IMR-90 (cell line): ENCODE results near the gene MLLT10. TPM values are rescaled to one million over a fixed set of nuclear protein-coding genes. Genes with fewer than 3 reads are reported as not detected.

Experiments used
- ATAC-seq: fragments of 200-7000 bp; cut with Tn5 transposase; 2 replicates; pipeline ENCODE4 v1.9.1; 2020; ENCODE audit warnings: low read depth, mild to moderate bottlenecking, moderate library complexity
- BruUV-seq: library from RNA; stranded (reverse); fragments of 400-500 nt; replicated peaks from 2 replicates; lab custom pipeline; 2021; lab: Mats Ljungman, UMichigan
- CTCF ChIA-PET: fragments of 300-600 bp; formaldehyde crosslinking; extraction: SDS; loops from one replicate; lab custom pipeline; 2021; ENCODE audit warnings: antibody characterized with exemption; lab: Yijun Ruan, JAX
- POLR2A ChIA-PET: fragments of 300-600 bp; sonication (Branson Sonifier 250); formaldehyde crosslinking; loops from one replicate; lab custom pipeline; 2022; ENCODE audit warnings: antibody characterized with exemption; ENCODE audit not compliant: unreplicated experiment; lab: Charles Lee
- DNase-seq: peaks from one replicate; pipeline ENCODE4 v3.0.0; 2013
- H2AFZ ChIP-seq: replicated peaks from 2 replicates; pipeline ENCODE3; 2013; ENCODE audit warnings: low read length, mild to moderate bottlenecking; ENCODE audit not compliant: poor library complexity
- H2AK5ac ChIP-seq: 2 replicates; pipeline ENCODE4 v1.6.1; 2013; ENCODE audit warnings: low read depth, low read length, inconsistent platforms
- H2AK9ac ChIP-seq: replicated peaks from 2 replicates; pipeline ENCODE3; 2013; ENCODE audit warnings: mild to moderate bottlenecking, low read depth, low read length, moderate library complexity; ENCODE audit not compliant: poor library complexity
- H2BK120ac ChIP-seq: 2 replicates; pipeline ENCODE4 v1.6.1; 2013; ENCODE audit warnings: low read depth, low read length, inconsistent platforms
- H2BK15ac ChIP-seq: 3 replicates; pipeline ENCODE4 v1.6.1; 2013; ENCODE audit warnings: low read depth, low read length, inconsistent platforms
- H2BK20ac ChIP-seq: 2 replicates; pipeline ENCODE4 v1.6.1; 2013; ENCODE audit warnings: low read depth, mild to moderate bottlenecking, inconsistent platforms, low read length, moderate library complexity
- H2BK5ac ChIP-seq: 2 replicates; pipeline ENCODE4 v1.6.1; 2013; ENCODE audit warnings: mild to moderate bottlenecking, low read depth, low read length, inconsistent platforms; ENCODE audit not compliant: poor library complexity, severe bottlenecking
- H3K14ac ChIP-seq: replicated peaks from 2 replicates; pipeline ENCODE4 v1.6.1; 2013; ENCODE audit warnings: low read depth, low read length, inconsistent platforms
- H3K18ac ChIP-seq: 2 replicates; pipeline ENCODE4 v1.6.1; 2013; ENCODE audit warnings: low read depth, low read length, control low read depth
- H3K23ac ChIP-seq: 2 replicates; pipeline ENCODE4 v1.6.1; 2013; ENCODE audit warnings: low read depth, low read length, inconsistent platforms
- H3K27ac ChIP-seq: 2 replicates; pipeline ENCODE4 v1.5.1; 2013; ENCODE audit warnings: mild to moderate bottlenecking, control low read depth, low read length; ENCODE audit not compliant: insufficient read depth
- H3K27me3 ChIP-seq: 2 replicates; pipeline ENCODE4 v1.6.1; 2013; ENCODE audit warnings: low read length; ENCODE audit not compliant: control insufficient read depth, insufficient read depth
- H3K36me3 ChIP-seq: 2 replicates; pipeline ENCODE4 v1.6.1; 2013; ENCODE audit warnings: low read length, mixed read lengths; ENCODE audit not compliant: control insufficient read depth, insufficient read depth
- H3K4ac ChIP-seq: 2 replicates; pipeline ENCODE4 v1.6.1; 2013; ENCODE audit warnings: low read depth, low read length, inconsistent platforms
- H3K4me1 ChIP-seq: 2 replicates; pipeline ENCODE4 v1.6.1; 2013; ENCODE audit warnings: low read length, mixed read lengths; ENCODE audit not compliant: control insufficient read depth, insufficient read depth
- H3K4me2 ChIP-seq: 2 replicates; pipeline ENCODE4 v1.6.1; 2013; ENCODE audit warnings: low read depth, mild to moderate bottlenecking, control low read depth, low read length, moderate library complexity
- H3K4me3 ChIP-seq: 2 replicates; pipeline ENCODE4 v1.5.1; 2013; ENCODE audit warnings: low read depth, mild to moderate bottlenecking, control low read depth, low read length, moderate library complexity; ENCODE audit not compliant: insufficient read depth
- H3K56ac ChIP-seq: 2 replicates; pipeline ENCODE4 v1.6.1; 2013; ENCODE audit warnings: low read length, inconsistent platforms; ENCODE audit not compliant: insufficient read depth; ENCODE audit errors: extremely low read depth
- H3K79me1 ChIP-seq, 2 experiments: 2 replicates each; pipeline ENCODE4 v1.6.1; 2013; ENCODE audit warnings: low read length in 2 of 2, inconsistent platforms in 1 of 2, low read depth in 1 of 2
- H3K9ac ChIP-seq: 2 replicates; pipeline ENCODE4 v1.6.1; 2013; ENCODE audit warnings: low read depth, low read length, control low read depth
- H3K9me1 ChIP-seq: 2 replicates; pipeline ENCODE4 v1.6.1; 2013; ENCODE audit warnings: low read length, inconsistent platforms; ENCODE audit not compliant: insufficient read depth
- H3K9me3 ChIP-seq: 2 replicates; pipeline ENCODE4 v1.6.1; 2013; ENCODE audit warnings: low read length; ENCODE audit not compliant: control insufficient read depth, insufficient read depth
- H4K20me1 ChIP-seq: 2 replicates; pipeline ENCODE4 v1.6.1; 2013; ENCODE audit warnings: low read length, inconsistent platforms; ENCODE audit not compliant: insufficient read depth
- H4K5ac ChIP-seq: 2 replicates; pipeline ENCODE4 v1.6.1; 2013; ENCODE audit warnings: mild to moderate bottlenecking, low read depth, low read length, control low read depth
- H4K8ac ChIP-seq, 2 experiments: 2 replicates each; pipeline ENCODE4 v1.6.1; 2013; ENCODE audit warnings: low read depth in 2 of 2, low read length in 2 of 2, control low read depth in 1 of 2, inconsistent platforms in 1 of 2
- H4K91ac ChIP-seq: 2 replicates; pipeline ENCODE4 v1.6.1; 2013; ENCODE audit warnings: low read depth, low read length, inconsistent platforms; ENCODE audit not compliant: insufficient read depth
- CHD1 ChIP-seq: IDR thresholded peaks from 2 replicates; pipeline ENCODE4 v1.6.1; 2012; ENCODE audit warnings: low read depth, low read length, improper control_type of control experiment
- MXI1 ChIP-seq: IDR thresholded peaks from 2 replicates; pipeline ENCODE4 v1.6.1; 2012; ENCODE audit warnings: low read depth, mild to moderate bottlenecking, low read length, moderate library complexity, borderline replicate concordance
- whole genome bisulfite sequencing, 2 experiments: methylation state at CpG; one replicate each; pipeline versions ENCODE4 v1.1.5 to v1.1.7; 2013; ENCODE audit warnings: missing lambda C conversion rate in 2 of 2; ENCODE audit not compliant: insufficient read length in 1 of 2; ENCODE audit errors: extremely low coverage in 2 of 2; 5-methylcytosine and 5-hydroxymethylcytosine counted together
- dilution Hi-C: fragments of 300-500 bp; cut with HindIII; formaldehyde crosslinking; loops from one replicate; pipeline ENCODE4 v1.14.3; 2018; ENCODE audit warnings: low sequenced_read_pairs; ENCODE audit not compliant: unreplicated experiment
- in situ Hi-C: fragments of 300-500 bp; cut with MboI; formaldehyde crosslinking; loops from 3 replicates; pipeline ENCODE4 v1.14.3; 2019; ENCODE audit warnings: low sequenced_read_pairs, inconsistent platforms, mixed read lengths
- intact Hi-C: fragments of 100-400 bp; cut with micrococcal nuclease; formaldehyde crosslinking; loops from 2 replicates; pipeline ENCODE4 v1.10.0; 2022
- polyA plus RNA-seq, 3 experiments: library from polyadenylated mRNA; depleted of rRNA; stranded (reverse); fragments of >200 nt; gene quantifications; 2 replicates each; pipeline ENCODE4 v1.2.3, GENCODE V29; 2012; ENCODE audit warnings: low replicate concordance in 1 of 3
- total RNA-seq: library from RNA; depleted of rRNA; stranded (reverse); fragments of >200 nt; gene quantifications from 2 replicates; pipeline ENCODE4 v1.2.3, GENCODE V29; 2012

Gene MLLT10
- total and polyA plus RNA-seq, 2 of the 4 experiments (the other 2 are of a cell fraction) = 22.5 to 29.0 TPM

DNA sequence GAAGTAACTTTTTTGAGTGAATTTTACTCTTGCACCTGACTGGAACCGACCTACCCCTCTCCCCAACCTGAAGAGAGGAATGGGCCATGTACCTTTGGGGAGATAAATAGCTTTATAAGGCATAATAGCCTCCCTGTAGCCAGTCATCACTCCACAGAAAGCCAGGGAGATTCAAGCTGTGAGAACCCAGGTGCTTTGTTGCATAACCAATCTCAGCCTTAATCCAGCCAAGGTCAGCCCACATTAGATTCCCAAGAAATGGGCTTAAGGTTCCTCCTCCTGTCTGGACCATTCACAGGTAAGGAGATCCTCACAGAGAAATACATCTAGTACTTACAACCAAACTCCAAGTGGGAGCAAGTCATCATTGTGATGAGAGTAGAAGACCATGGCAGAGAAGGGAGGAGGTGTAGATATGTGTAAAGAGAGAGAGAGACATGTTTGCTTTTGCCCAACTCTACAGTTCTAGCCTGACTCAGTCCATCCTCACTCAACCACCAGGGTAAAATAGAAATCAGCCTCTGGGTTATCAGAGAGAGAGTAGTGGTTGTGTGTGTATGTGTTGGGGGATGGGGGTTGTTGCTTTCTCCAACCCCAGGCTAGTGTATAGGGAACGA, 32.2 kb upstream of the MLLT10 start:
- in situ Hi-C loops = loop anchor here (25.0 kb wide), 3 partner anchors 810 to 1110 kb away; partner anchors contain the start of genes BMI1 and COMMD3
- intact Hi-C loops = no loop called here
- no TSS peak for BruUV-seq

More for the DNA sequence above, 32.2 kb upstream of the MLLT10 start:
- Histone ChIP-seq H3K9me1 (no peaks in the 10 kb centered on the region), H2BK120ac (no peak overlapping the region), H3K4me1 (no peaks in the 10 kb centered on the region), H2BK20ac (no peak overlapping the region), H2AK5ac (no peak overlapping the region), H3K56ac (no peak overlapping the region), H2BK5ac (no peak overlapping the region), H3K23ac (no peak overlapping the region), H3K9me3 (no peaks in the 10 kb centered on the region), H2AFZ (no peak overlapping the region), H4K91ac (no peak overlapping the region), H2BK15ac (no peak overlapping the region), H3K18ac (no peak overlapping the region), H3K9ac (no peak overlapping the region), H2AK9ac (no peak overlapping the region), H3K79me1 (no peaks in the 10 kb centered on the region), H3K4me3 (no peak overlapping the region), H4K5ac (no peak overlapping the region), H3K27me3 (peaks cover 9% of the 10 kb centered on the region), H3K36me3 (no peaks in the 10 kb centered on the region), H3K4ac (no peak overlapping the region), H4K20me1 (no peaks in the 10 kb centered on the region), H3K4me2 (no peak overlapping the region), H3K14ac (no peak overlapping the region), H3K27ac (no peak overlapping the region), H4K8ac (no peak overlapping the region)
- DNase-seq (no peak), ATAC-seq (no peak)
- dilution Hi-C loops = no loop called here
- ChIA-PET POLR2A (no interaction called here), CTCF (no interaction called here)
- WGBS, 2 experiments = no CpG with 5 or more reads among the region's 2 CpGs
- TF ChIP-seq MXI1 = no peak
- no peak for TF ChIP-seq CHD1
